H9 (cell line): ENCODE measurements around the gene CARS1. TPM values are rescaled to one million over a fixed set of nuclear protein-coding genes. Genes with fewer than 3 reads are reported as not detected.

Source experiments
- DNase-seq: peaks from one replicate; pipeline ENCODE4 v3.0.0-alpha.2; 2017
- H2AFZ ChIP-seq: one replicate; pipeline ENCODE4 v1.6.1; 2013; ENCODE audit warnings: mild to moderate bottlenecking, low read length, control low read depth, moderate library complexity
- H2AK5ac ChIP-seq: 2 replicates; pipeline ENCODE4 v1.6.1; 2013; ENCODE audit warnings: low read length, control low read depth, mixed read lengths; ENCODE audit not compliant: insufficient read length
- H2BK120ac ChIP-seq: one replicate; pipeline ENCODE4 v1.6.1; 2013; ENCODE audit warnings: low read depth, mild to moderate bottlenecking, low read length, control low read depth, inconsistent platforms; ENCODE audit not compliant: poor library complexity, severe bottlenecking
- H2BK12ac ChIP-seq: 2 replicates; pipeline ENCODE4 v1.6.1; 2013; ENCODE audit warnings: low read length, control low read depth, mixed read lengths, low read depth; ENCODE audit not compliant: insufficient read length
- H2BK15ac ChIP-seq: 2 replicates; pipeline ENCODE4 v1.6.1; 2013; ENCODE audit warnings: low read depth, low read length, control low read depth
- H2BK20ac ChIP-seq: one replicate; pipeline ENCODE4 v1.6.1; 2013; ENCODE audit warnings: low read depth, mild to moderate bottlenecking, low read length, control low read depth, inconsistent platforms; ENCODE audit not compliant: poor library complexity, severe bottlenecking
- H2BK5ac ChIP-seq: 2 replicates; pipeline ENCODE4 v1.6.1; 2013; ENCODE audit warnings: low read length, control low read depth, mixed read lengths; ENCODE audit not compliant: insufficient read length
- H3K14ac ChIP-seq: 2 replicates; pipeline ENCODE4 v1.6.1; 2013; ENCODE audit warnings: low read length, control low read depth; ENCODE audit not compliant: insufficient read depth
- H3K18ac ChIP-seq: 2 replicates; pipeline ENCODE4 v1.6.1; 2013; ENCODE audit warnings: low read depth, mild to moderate bottlenecking, mixed read lengths, low read length, control low read depth; ENCODE audit not compliant: insufficient read length
- H3K23ac ChIP-seq: 2 replicates; pipeline ENCODE4 v1.6.1; 2013; ENCODE audit warnings: low read length, control low read depth, mixed read lengths, low read depth; ENCODE audit not compliant: insufficient read length
- H3K23me2 ChIP-seq: 2 replicates; pipeline ENCODE4 v1.6.1; 2013; ENCODE audit warnings: low read depth, mild to moderate bottlenecking, mixed read lengths, low read length, control low read depth; ENCODE audit not compliant: insufficient read length, poor library complexity, severe bottlenecking
- H3K27ac ChIP-seq: 2 replicates; pipeline ENCODE4 v1.5.1; 2013; ENCODE audit warnings: low read length, control low read depth, mixed read lengths, low read depth; ENCODE audit not compliant: insufficient read length
- H3K27me3 ChIP-seq: 2 replicates; pipeline ENCODE4 v1.6.1; 2013; ENCODE audit warnings: low read length, control low read depth, inconsistent platforms; ENCODE audit not compliant: insufficient read depth
- H3K4ac ChIP-seq: 2 replicates; pipeline ENCODE4 v1.6.1; 2013; ENCODE audit warnings: low read depth, mild to moderate bottlenecking, control low read depth, inconsistent platforms, low read length, moderate library complexity
- H3K4me1 ChIP-seq: 2 replicates; pipeline ENCODE4 v1.6.1; 2013; ENCODE audit warnings: low read length, control low read depth, inconsistent platforms; ENCODE audit not compliant: insufficient read depth
- H3K4me2 ChIP-seq: 2 replicates; pipeline ENCODE4 v1.6.1; 2013; ENCODE audit warnings: low read length, control low read depth, mixed read lengths; ENCODE audit not compliant: insufficient read length, insufficient read depth
- H3K56ac ChIP-seq: 2 replicates; pipeline ENCODE4 v1.6.1; 2013; ENCODE audit warnings: low read depth, mild to moderate bottlenecking, mixed read lengths, low read length, control low read depth; ENCODE audit not compliant: insufficient read length
- H3K79me1 ChIP-seq: 2 replicates; pipeline ENCODE4 v1.6.1; 2013; ENCODE audit warnings: low read depth, mild to moderate bottlenecking, moderate library complexity, low read length, control low read depth, inconsistent platforms; ENCODE audit not compliant: insufficient read depth, poor library complexity, severe bottlenecking
- H3K79me2 ChIP-seq: 2 replicates; pipeline ENCODE4 v1.6.1; 2013; ENCODE audit warnings: low read length, control low read depth, inconsistent platforms; ENCODE audit not compliant: insufficient read depth
- H3K9ac ChIP-seq: 2 replicates; pipeline ENCODE4 v1.6.1; 2013; ENCODE audit warnings: low read length, control low read depth, mixed read lengths; ENCODE audit not compliant: insufficient read length; ENCODE audit errors: extremely low read depth
- H3K9me3 ChIP-seq: one replicate; pipeline ENCODE4 v1.6.1; 2013; ENCODE audit warnings: low read depth, low read length, inconsistent platforms; ENCODE audit not compliant: control insufficient read depth
- H3T11ph ChIP-seq: one replicate; pipeline ENCODE4 v1.6.1; 2013; ENCODE audit warnings: mild to moderate bottlenecking, low read length, control low read depth, inconsistent platforms
- H4K20me1 ChIP-seq: one replicate; pipeline ENCODE4 v1.6.1; 2013; ENCODE audit not compliant: control insufficient read depth, insufficient read length, insufficient read depth
- H4K5ac ChIP-seq: 2 replicates; pipeline ENCODE4 v1.6.1; 2013; ENCODE audit warnings: low read depth, mild to moderate bottlenecking, mixed read lengths, low read length, control low read depth; ENCODE audit not compliant: insufficient read length
- H4K8ac ChIP-seq: replicated peaks from 2 replicates; pipeline ENCODE4 v1.6.1; 2013; ENCODE audit warnings: low read length, control low read depth, mixed read lengths, low read depth; ENCODE audit not compliant: insufficient read length
- H4K91ac ChIP-seq: 2 replicates; pipeline ENCODE4 v1.6.1; 2013; ENCODE audit warnings: low read depth, mild to moderate bottlenecking, moderate library complexity, mixed read lengths, low read length, control low read depth; ENCODE audit not compliant: insufficient read length
- H3K27ac Mint-ChIP-seq, 3 experiments: 2 replicates in 2 of 3; 3 replicates in 1 of 3; pipeline ENCODE4 v1.8.0; 2020 to 2021; ENCODE audit warnings: mixed read lengths in 3 of 3, mild to moderate bottlenecking in 1 of 3, moderate library complexity in 1 of 3
- H3K27me3 Mint-ChIP-seq: 2 replicates; pipeline ENCODE4 v1.8.0; 2021; ENCODE audit warnings: low read depth, mild to moderate bottlenecking, moderate library complexity, mixed read lengths
- H3K36me3 Mint-ChIP-seq, 3 experiments: 2 replicates in 2 of 3; 3 replicates in 1 of 3; pipeline ENCODE4 v1.8.0; 2020 to 2021; ENCODE audit warnings: low read depth in 3 of 3, mixed read lengths in 3 of 3; ENCODE audit not compliant: insufficient read depth in 1 of 3
- H3K4me1 Mint-ChIP-seq, 2 experiments: 2 replicates each; pipeline ENCODE4 v1.8.0; 2020; ENCODE audit warnings: mixed read lengths in 2 of 2
- H3K4me3 Mint-ChIP-seq, 2 experiments: 2 replicates in 1 of 2; 3 replicates in 1 of 2; pipeline ENCODE4 v1.8.0; 2020 to 2021; ENCODE audit warnings: mild to moderate bottlenecking in 2 of 2, mixed read lengths in 2 of 2, moderate library complexity in 1 of 2
- H3K9me3 Mint-ChIP-seq, 2 experiments: 2 replicates in 1 of 2; 3 replicates in 1 of 2; pipeline ENCODE4 v1.8.0; 2020; ENCODE audit warnings: mild to moderate bottlenecking in 2 of 2, mixed read lengths in 2 of 2, moderate library complexity in 1 of 2
- CTCF ChIP-seq: fragments of 200-600 bp; sonication (generic); conservative IDR thresholded peaks from 3 replicates; pipeline ENCODE4 v1.8.0; 2021; ENCODE audit warnings: antibody characterized with exemption, mild to moderate bottlenecking
- WGBS: extraction: QIAGEN DNeasy Blood & Tissue Kit; methylation state at CpG from one replicate; pipeline ENCODE4 v1.1.7; 2013; ENCODE audit warnings: missing lambda C conversion rate, low lambda C conversion rate, mixed read lengths; ENCODE audit not compliant: insufficient read length; ENCODE audit errors: extremely low coverage; 5-methylcytosine and 5-hydroxymethylcytosine counted together
- total RNA-seq: library from RNA; stranded (reverse); gene quantifications from 2 replicates; pipeline ENCODE4 v1.2.1, GENCODE V29; 2021

CARS1 gene
- total RNA-seq, 1 experiment from 2014 or later = 92.3 TPM

- H3T11ph ChIP-seq = no peak overlapping the region
- no peak overlapping the region for H2AK5ac ChIP-seq
- H4K20me1 ChIP-seq = no peaks in the 10 kb centered on the region
- WGBS = no CpG with 5 or more reads among the region's 16 CpGs
- no peak overlapping the region for H2AFZ ChIP-seq
- H2BK15ac ChIP-seq = no peak overlapping the region
- DNase-seq = no peak
- TF ChIP-seq CTCF = no peak
- H3K23ac ChIP-seq = no peak overlapping the region
- H4K5ac ChIP-seq = no peak overlapping the region
- no peak overlapping the region for H2BK20ac ChIP-seq
- H4K8ac ChIP-seq = no peak overlapping the region
- H3K4ac ChIP-seq = no peak overlapping the region
- no peaks in the 10 kb centered on the region for H3K79me1 ChIP-seq
- no peak overlapping the region for H3K27ac ChIP-seq
- H3K27me3 ChIP-seq = no peaks in the 10 kb centered on the region
- no peaks in the 10 kb centered on the region for H3K9me3 ChIP-seq
- H2BK12ac ChIP-seq = no peak overlapping the region
- no peaks in the 10 kb centered on the region for H3K23me2 ChIP-seq
- no peak overlapping the region for H2BK120ac ChIP-seq
- H3K4me2 ChIP-seq = no peak overlapping the region
- Mint-ChIP-seq H3K9me3 (no peaks in the 10 kb centered on the region), H3K27me3 (no peaks in the 10 kb centered on the region), H3K36me3 (peaks cover 41 to 95% (median 80%) of the 10 kb centered on the region in 3 experiments), H3K27ac (no peak overlapping the region), H3K4me3 (no peak overlapping the region), H3K4me1 (no peaks in the 10 kb centered on the region)
- no peak overlapping the region for H3K14ac ChIP-seq
- H3K18ac ChIP-seq = no peak overlapping the region
- no peak overlapping the region for H4K91ac ChIP-seq
- H3K9ac ChIP-seq = no peak overlapping the region
- no peaks in the 10 kb centered on the region for H3K79me2 ChIP-seq
- H2BK5ac ChIP-seq = no peak overlapping the region
- H3K56ac ChIP-seq = no peak overlapping the region
- no peaks in the 10 kb centered on the region for H3K4me1 ChIP-seq
Measured at GRCh38 chr11:3014057-3014938, 42.9 kb downstream of the CARS1 start.
